GM04504 (cell line): Measurements from ENCODE around the gene SPTA1.
"Not testable (repeated sequence)": the region's sequence is repeated elsewhere in the genome, so short reads cannot be mapped to it uniquely, and the experiment has no call there.

Experiments used
- DNase-seq: peaks from one replicate; pipeline ENCODE4 v3.0.0-alpha.2; 2012; ENCODE audit warnings: low read depth

The SPTA1 gene

DNA sequence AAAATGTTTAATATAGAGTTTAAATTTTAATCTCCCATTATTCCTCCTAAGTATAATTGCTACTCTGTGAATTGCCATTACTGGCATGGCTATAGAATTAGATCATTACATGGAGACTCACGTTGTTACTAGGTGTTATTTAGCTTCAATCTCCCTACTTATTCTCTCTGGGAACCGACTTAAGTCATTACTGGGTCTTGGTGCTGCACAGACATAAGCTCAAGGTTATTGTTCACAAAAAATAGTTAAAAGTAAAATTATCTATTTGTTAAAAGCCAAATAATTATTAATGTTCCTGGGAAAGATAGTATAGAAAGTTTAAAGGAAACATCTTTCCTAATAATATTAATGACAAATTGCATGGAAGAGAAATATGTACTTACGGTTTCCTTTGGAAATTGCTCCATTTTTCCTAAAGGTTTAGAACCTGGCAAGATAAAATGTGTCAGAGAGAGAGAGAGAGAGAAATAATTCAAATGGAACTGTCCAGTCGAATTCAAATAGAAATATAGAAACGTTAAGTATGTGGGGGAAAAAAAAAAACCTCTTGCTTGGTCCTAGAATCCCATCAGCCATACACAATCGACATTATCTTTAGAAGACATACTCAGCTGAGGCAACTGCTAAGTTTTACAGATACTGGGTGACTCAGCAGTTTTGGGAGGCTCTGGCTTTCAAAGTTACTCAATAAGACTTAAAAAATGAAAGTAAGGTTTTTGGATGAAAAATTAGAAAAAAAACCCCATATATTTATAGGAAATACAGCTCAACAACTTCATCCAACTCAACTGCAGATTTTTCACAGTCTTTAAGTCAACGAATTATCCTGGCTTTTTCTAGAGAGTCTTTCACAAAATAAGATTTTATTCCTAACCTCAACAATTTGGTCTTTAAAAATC, at the start of gene SPTA1:
TSS of gene SPTA1 (minus strand) at position 605 of the 899 bp plus-strand sequence. CDS start at position 407, 198 bp downstream.
- DNase-seq: no peak

DNA sequence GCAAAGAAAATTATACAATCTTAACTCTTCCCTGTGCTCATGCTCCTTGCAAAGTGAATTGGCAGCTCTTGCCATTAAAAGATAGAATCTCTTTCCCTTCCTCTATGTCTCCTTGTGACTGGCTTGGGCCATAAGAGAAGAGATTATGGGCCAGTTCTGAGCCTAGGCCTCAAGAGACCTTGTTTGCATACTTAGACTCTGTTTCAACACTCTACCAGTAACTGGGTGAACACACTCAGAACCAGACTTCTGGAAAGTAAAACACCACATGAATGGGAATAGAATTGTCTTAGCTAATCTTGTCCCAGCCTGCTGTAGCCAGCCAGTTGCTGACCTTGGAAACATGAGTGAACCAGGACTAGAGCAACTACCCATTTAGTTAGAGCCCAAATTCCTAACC, 49.3 kb upstream of the SPTA1 start:
- no peak for DNase-seq

DNA sequence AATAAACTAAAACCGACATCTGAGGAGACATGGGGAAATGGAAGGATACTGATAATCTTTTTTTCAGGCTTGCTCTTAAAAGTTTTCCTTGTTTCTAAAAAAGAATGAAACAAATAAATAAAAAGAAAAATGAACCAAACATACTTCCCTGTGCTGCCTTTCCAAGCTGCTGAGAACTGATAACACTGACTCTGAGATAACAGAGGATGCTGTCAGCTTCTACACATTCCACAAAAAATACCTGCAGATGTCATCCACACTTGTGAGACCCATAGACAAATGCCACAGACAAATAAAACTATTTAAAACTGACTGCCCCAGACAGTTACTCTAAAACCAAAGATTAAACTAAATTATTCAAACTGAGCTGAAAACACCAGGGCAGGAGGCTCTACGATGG, 46.0 kb upstream of the SPTA1 start:
- DNase-seq: no peak

DNA sequence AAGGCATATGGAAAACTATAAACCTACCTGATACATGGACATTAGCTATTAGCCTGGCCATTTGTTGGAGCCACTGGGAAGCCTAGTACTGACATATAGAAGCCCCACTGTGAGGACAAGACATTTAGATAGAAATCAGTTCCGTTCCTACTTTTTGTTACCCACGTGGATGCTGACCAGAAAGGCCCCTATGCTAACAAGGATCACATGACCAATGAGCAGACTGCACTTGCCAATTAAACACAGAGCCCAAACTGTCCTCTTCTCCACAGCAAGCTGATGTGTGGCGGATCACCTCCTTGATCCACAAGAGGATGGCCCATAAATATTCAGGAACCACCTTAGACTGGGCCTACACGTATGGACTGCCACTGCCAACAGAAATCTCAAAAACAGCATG, 45.2 kb upstream of the SPTA1 start:
- DNase-seq: no peak

DNA sequence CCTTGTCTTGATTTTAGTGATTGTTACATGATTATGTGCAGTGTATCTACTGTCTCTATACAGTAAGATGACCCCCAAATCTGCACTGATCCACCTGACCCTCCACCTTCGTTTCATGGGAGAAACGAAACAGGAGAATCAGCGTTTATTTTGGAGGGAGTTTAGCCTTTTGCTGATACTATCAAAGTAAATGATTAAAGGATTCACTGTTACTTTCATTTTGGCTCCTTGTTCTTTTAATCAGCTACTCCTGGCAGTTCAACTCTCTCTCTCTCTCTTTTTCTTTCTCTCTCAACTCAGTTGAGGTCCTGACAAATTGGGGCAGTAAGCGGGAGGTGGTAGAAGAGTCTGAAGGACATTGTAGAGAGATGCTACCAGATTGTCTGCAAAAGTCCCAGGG, 43.9 kb upstream of the SPTA1 start:
- no peak for DNase-seq

DNA sequence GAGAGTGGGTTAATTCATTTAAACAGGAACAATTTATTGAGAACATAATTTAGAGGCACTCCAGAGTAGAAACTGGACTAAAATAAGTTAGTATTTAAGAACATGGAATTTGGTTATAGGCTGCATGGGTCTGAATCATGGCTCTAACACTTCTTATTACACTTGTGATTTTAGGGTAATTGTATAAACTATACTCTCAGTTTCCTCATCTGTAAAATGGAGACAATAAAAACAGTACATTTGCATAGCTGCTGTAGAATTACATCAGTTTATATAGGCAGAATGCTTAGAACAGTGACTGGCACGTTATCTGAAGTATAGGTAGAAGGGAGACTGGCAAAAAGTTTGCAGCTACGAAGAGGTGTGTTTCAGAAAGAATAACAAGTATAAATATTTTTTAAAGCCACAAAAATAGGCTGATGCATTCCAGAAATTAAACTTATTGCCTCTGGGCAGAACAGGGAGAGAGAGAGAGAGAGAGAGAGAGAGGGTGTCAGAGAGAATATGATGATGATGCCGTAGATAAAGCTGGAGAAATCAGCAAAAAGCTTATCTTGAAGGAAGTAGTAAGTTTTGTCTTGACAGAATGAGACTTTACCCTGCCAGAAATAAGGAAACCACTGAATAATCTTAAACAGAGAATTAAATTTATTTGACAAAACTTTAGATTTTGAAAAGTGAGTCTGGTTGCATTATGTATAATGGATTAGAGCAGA, 42.2 kb upstream of the SPTA1 start:
- no peak for DNase-seq

DNA sequence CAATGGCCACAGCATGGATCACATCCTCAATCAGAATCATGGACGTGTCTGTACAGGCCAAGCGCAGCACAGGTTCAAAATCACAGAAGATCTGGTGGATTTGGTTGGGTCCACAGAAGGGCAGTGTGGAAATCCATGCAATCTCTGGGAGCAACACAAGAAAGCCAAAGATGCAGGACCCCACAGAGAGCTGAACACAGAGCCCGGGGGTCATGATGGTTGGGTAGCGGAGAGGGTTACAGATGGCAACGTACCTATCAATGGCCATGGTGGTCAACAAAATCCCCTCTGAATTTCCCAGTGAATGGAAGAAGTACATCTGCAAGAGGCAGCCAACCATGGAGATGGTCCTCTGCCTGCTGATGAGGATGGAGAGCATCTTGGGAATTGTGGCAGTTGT, 37.9 kb upstream of the SPTA1 start:
- no peak for DNase-seq

DNA sequence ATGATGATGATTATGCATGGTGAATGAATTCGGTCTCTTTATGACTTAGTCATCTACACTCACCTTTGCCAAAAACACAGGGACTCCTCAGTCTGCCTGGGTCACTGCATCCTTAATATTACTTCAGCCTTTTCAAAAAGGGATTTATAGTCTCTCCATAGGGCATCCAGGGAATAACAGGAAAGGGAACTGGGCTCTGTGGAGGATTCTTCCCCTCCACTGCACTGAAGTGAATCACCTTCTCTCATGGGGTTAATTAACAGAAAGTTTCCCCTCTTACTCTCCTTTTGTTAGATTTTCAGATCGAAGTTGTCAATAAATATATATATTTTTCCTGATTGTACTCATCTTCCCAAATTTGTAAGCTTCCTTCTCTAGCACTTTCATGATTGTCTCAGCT, 34.1 kb upstream of the SPTA1 start, which contains the start of gene OR6K3:
TSS of gene OR6K3 (minus strand) at position 101 of the 400 bp plus-strand sequence. CDS start 2,605 bp downstream, outside the sequence.
- DNase-seq: no peak

DNA sequence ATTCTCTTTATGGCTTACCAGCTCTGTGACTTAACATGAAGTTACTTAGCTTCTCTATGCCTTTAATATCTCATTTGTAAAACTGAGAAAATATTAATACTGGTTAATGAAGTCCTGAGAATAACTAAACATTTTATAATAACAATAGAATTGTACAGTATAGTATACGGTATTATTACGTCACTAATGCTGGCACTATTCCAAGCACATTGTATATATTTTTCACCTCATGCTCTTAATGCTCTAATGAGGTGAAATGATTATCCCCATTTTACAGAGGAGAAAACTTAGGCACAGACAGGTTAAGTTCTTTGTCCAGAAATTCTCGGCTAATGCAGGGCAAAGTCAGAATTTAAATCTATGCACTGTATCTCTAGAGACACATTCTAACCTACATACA, 33.1 kb upstream of the SPTA1 start:
- no peak for DNase-seq

DNA sequence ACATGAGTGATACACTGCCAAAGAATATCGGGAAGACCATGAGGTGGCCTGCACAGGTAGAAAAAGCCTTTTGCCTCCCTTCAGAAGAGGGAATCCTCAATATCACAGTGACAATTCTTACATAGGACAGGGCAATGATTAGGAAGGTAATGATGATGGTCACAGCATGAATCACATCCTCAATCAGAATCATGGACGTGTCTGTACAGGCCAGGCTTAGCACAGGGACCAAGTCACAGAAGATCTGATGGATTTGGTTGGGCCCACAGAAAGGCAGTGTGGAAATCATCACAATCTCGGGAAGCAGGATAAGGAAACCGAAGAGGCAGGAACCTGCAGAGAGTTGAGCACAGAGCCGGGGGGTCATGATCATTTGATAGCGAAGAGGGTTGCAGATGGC, 30.8 kb upstream of the SPTA1 start:
- no peak for DNase-seq

DNA sequence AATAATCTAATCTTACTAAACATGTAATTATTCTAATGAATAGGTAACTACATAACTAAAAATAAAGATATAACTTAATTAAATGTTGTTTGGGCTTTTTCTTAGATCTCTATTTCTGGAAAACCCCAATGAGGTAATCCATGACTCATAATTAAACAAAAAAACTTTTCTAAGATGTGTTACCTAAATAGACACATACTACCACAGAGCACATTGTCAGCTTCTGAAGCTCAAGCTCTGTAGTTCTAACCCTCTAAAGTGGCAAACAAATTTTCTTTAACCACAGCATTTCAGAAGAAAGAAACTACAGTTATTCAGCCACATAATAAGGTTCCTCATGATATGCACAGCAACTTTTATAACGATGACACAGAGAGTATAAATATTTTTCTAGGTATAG, 29.8 kb upstream of the SPTA1 start:
- no peak for DNase-seq

DNA sequence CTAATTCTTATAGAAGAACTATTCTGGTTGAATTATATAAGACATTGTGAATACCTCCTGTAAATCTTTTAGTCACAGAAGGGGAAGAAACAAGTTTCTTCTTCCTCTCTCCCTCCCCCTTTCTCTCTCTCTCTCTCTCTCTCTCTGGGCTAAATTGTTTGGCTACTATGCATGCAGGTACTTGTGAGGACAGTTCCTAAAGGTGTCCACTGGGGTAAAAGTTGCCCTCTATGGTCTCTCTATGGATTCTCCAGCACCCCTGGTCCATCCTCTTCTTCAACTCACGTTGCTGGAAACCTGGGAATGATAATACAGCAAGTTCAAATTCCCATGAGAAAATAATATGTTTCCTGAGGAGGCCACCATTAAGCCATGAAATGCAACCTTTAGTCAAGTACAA, 28.2 kb upstream of the SPTA1 start:
- no peak for DNase-seq

DNA sequence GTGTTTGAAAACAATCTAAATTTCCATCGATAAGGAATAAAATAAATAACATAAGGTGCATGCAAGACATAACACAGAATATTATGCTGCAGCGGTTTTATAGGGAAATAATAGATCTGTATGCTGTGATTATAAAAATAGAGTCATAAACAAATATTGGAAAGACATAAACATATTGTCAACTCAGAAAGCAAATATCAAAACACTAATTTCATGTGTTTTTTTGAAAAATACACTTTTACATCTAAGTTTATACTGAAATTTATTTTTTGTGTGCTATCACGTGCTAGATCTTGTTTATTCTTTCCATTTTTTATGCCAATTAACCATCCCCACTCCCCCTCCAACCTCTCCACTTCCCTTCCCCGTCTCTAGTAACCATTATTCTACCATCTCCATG, 24.6 kb upstream of the SPTA1 start:
- DNase-seq: no peak

DNA sequence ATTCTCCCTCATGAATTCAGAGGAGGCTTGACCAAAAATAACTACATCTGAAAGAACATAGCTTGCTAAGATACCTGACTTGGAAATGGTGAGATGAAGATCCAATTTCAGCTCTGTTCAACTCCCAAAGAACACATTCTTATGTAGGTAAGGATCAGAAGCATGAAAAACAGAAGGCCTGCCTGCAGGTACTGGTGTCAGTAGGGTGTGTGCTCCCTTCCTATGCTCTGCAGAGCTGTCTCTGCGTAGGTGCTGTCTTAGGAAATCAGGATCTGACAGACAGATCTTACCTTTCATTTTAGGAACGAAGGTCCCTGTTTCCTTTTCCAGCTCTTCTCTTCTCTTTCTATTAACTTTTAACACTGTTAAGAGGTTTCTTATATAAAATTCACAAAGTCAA, 19.6 kb upstream of the SPTA1 start:
- DNase-seq: no peak

DNA sequence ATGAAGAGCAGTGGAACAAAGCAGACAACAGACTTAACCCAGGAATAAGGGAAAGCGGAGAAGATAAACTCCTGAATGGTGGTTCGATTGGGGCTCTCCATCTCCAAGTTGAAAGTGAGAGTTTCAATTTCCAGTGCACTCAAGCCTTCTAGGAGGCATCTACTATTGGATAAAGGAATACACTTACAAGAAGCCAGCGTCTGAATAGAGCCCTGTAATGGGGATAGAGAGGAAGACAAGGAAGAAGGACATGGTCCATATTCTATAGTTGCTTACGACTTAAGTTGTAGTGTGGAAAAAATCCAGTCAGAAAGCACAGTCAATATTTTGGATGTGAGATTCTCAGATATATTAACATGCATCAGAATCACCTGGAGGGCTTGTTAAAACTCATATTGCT, 14.0 kb upstream of the SPTA1 start, which contains the start of gene OR6K2:
TSS of gene OR6K2 (minus strand) at position 101 of the 400 bp plus-strand sequence. CDS start at position 101, 0 bp downstream.
- DNase-seq: no peak

DNA sequence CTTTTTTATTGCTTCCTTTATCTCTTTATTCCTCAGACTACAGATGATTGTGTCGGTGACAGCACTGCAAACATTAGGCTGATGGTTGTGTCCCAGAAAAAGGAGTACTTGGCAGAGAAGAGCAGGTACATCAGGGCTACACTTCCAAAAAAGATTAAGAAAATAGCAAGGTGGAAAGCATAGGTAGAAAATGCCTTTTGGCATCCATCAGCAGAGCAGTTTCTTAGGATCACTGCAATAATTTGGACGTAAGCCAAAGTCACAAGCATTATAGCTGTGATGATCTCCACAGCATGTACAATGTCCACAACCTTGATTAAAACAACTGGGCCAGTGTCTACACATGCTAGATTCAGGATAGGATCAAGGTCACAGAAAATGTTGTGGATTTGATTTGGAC, 8.1 kb upstream of the SPTA1 start:
- DNase-seq: no peak

DNA sequence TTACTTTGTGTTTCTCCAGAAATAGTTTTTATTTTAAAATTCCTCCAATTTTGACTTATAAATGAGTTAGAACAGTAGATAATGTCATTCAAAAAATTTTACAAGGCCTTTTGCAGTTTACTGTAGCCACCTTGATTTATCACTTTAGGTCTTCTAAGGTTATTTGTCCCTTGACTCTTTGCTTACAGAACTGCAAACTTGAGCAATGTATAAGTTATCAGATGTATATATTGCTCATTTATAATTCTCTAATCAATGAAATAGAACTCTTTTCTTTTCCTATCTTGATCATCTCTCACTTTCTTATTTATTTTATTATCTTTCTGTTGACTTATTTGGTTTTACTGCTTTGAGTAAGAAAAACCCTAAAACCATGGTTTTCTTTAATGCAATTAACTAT, 5.8 kb upstream of the SPTA1 start:
- DNase-seq: no peak

DNA sequence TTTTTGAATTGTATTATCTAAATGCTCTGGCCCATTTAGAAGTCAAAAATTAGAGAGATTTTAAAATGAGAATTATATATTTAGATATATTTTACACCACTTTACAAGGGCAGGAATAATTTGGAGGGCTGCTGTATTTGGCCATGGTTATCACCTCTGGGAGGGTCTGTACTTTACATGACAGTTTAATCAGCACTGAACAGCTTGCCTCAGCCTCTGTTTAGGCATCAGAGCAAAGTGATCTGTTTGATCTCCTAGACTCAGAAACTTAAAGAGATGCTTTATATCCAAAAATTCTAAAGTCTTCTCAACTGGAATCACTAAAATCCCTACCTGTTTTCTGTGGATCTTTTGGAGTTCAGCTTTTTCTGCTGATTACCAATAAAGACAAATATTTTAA, 5.4 kb upstream of the SPTA1 start:
- no peak for DNase-seq

DNA sequence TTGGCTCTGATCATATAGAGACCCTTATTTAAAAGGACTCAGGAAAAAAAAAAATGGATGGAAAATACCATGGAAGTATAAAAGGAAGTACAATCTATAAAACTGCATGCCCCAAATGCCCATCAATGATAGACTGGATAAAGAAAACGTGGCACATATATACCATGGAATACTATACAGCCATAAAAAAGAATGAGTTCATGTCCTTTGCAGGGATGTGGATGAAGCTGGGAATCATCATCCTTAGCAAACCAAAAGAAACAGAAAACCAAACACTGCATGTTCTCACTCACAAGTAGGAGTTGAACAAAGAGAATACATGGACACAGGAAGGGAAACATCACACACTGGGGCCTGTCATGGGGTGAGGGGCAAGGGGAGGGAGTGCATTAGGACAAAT, 4.6 kb upstream of the SPTA1 start:
- not testable (repeated sequence) for DNase-seq

DNA sequence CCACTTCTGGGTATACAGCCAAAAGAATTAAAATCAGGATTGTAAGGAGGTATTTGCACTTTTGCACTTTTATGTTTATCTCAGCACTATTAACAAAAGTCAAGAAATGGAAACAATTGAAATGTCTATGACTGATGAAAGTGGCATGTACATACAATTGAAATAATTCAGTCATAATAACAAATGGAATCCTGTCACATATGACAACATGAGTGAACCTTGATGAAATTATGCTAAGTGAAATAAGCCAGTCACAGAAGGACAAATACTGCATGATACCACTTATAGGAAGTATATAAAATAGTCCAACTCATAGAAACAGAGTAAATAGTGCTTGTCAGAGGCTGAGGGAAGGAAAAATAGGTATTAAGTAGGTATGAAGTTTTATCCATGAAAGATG, 3.4 kb upstream of the SPTA1 start:
- no peak for DNase-seq

DNA sequence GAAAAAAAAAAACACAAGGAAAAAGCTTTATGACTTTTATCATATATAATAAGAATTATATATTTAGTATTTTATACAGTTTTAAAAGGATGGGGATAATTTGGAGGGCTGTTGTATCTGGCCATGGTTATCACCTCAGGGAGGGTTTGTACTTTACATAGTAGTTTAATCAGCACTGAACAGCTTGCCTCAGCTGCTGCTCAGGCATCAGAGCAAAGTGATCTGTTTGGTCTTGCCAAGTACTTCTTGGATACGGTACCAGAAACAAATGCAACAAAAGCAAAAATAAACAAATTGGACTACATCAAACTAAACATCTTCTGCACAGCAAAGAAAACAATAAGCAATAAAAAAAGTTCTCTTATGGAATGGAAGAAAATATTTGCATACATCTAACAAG, 2.6 kb upstream of the SPTA1 start:
- no peak for DNase-seq

DNA sequence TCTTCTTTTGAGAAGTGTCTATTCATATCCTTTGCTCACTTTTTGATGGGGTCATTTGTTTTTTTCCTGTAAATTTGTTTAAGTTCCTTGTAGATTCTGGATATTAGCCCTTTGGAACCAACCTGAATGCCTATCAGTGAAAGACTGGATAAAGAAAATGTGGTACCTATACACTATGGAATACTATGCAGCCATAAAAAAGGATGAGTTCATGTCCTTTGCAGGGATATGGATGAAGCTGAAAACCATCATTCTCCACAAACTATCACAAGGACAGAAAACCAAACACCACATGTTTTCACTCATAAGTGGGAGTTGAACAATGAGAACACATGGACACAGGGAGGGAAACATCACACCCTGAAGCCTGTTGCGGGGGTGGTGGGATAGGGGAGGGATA, 1.8 kb upstream of the SPTA1 start:
- DNase-seq: not testable (repeated sequence)

DNA sequence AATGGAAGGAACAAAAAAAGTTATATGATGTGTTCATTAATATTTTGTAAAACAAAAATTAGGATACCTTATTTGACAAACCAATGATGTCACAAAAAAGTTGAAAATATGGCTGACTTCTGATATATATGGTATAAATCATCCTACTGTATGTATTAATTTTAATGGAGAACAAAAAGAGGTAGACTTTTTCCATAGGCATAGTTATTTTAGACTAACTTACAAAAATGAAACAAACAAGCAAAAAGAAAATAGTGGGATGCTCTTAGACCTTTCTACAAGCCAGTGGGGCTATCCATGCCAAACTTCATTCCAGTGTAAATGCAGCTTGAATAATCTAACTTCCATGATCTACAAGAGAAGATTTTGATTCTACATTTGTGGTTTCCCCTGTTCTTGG, 522 bp upstream of the SPTA1 start:
- no peak for DNase-seq
